Activated naive CD8-positive, alpha-beta T cell treated with anti-CD3 and anti-CD28 coated beads, Interleukin-2, amount 10 ng/mL, durations not matched to agents 7 days and 5 days (primary cell): ENCODE data around the gene IGF2BP2. TPM values are rescaled to one million over a fixed set of nuclear protein-coding genes. Genes with fewer than 3 reads are reported as not detected.
"Not testable (repeated sequence)": the region's sequence is repeated elsewhere in the genome, so short reads cannot be mapped to it uniquely, and the experiment has no call there.

ENCODE experiments used
- ATAC-seq: fragments of 150-1000 bp; cut with Tn5 transposase; one replicate; pipeline ENCODE4 v1.10.0; 2021; ENCODE audit warnings: low read depth, moderate library complexity
- POLR2A ChIA-PET: fragments of 350-600 bp; sonication (Branson Sonifier 250); formaldehyde crosslinking; loops from one replicate; lab custom pipeline; 2021; ENCODE audit warnings: antibody characterized with exemption; lab: Charles Lee
- DNase-seq: peaks from one replicate; pipeline ENCODE4 v3.0.0; 2021
- H3K27ac Mint-ChIP-seq: one replicate; pipeline ENCODE4 v1.8.0; 2022; ENCODE audit warnings: mild to moderate bottlenecking, mixed read lengths
- H3K27me3 Mint-ChIP-seq: one replicate; pipeline ENCODE4 v1.8.0; 2022; ENCODE audit warnings: mild to moderate bottlenecking, moderate library complexity, mixed read lengths
- H3K36me3 Mint-ChIP-seq: one replicate; pipeline ENCODE4 v1.8.0; 2021; ENCODE audit warnings: mild to moderate bottlenecking, mixed read lengths
- H3K4me1 Mint-ChIP-seq: one replicate; pipeline ENCODE4 v1.8.0; 2021; ENCODE audit warnings: mixed read lengths
- H3K4me3 Mint-ChIP-seq: one replicate; pipeline ENCODE4 v1.8.0; 2022; ENCODE audit warnings: mild to moderate bottlenecking, moderate library complexity, mixed read lengths
- H3K9me3 Mint-ChIP-seq: one replicate; pipeline ENCODE4 v1.8.0; 2021; ENCODE audit warnings: mixed read lengths
- total RNA-seq, 2 experiments: library from RNA; stranded (reverse); gene quantifications; one replicate each; pipeline ENCODE4 v1.2.3, GENCODE V29; 2021

The IGF2BP2 gene
- total RNA-seq, 2 experiments from 2014 or later: 0.11 to 1.2 TPM

GRCh38 chr3:185786258-185786657 is 38.6 kb downstream of the IGF2BP2 start:
- H3K27me3 Mint-ChIP-seq: peaks cover 18% of the 10 kb centered on the region
- ATAC-seq, POLR2A ChIA-PET, H3K4me3 Mint-ChIP-seq, H3K27ac Mint-ChIP-seq, H3K4me1 Mint-ChIP-seq, H3K36me3 Mint-ChIP-seq, DNase-seq, H3K9me3 Mint-ChIP-seq: not testable (repeated sequence)

GRCh38 chr3:185784317-185784716 is 40.5 kb downstream of the IGF2BP2 start:
- Mint-ChIP-seq H3K27me3 (peaks cover 10% of the 10 kb centered on the region), H3K4me3 (no peak overlapping the region)
- ATAC-seq: no peak

GRCh38 chr3:185781759-185782158 is 43.1 kb downstream of the IGF2BP2 start:
- no peaks in the 10 kb centered on the region for H3K4me1 Mint-ChIP-seq
- H3K27me3 Mint-ChIP-seq: peaks cover 16% of the 10 kb centered on the region
- no peaks in the 10 kb centered on the region for H3K9me3 Mint-ChIP-seq
- H3K27ac Mint-ChIP-seq: no peak overlapping the region
- H3K4me3 Mint-ChIP-seq: no peak overlapping the region
- DNase-seq (no peak), ATAC-seq (no peak)
- H3K36me3 Mint-ChIP-seq: no peaks in the 10 kb centered on the region
- POLR2A ChIA-PET: no interaction called here

More at GRCh38 chr3:185784317-185784716, 40.5 kb downstream of the IGF2BP2 start:
- Mint-ChIP-seq H3K36me3 (no peaks in the 10 kb centered on the region), H3K4me1 (no peaks in the 10 kb centered on the region), H3K27ac (no peak overlapping the region), H3K9me3 (no peaks in the 10 kb centered on the region)
- POLR2A ChIA-PET: no interaction called here
- DNase-seq: no peak

GRCh38 chr3:185779461-185779860 is 45.4 kb downstream of the IGF2BP2 start:
- no peak for ATAC-seq
- H3K4me3 Mint-ChIP-seq: no peak overlapping the region
- no peak for DNase-seq
- no peak overlapping the region for H3K27ac Mint-ChIP-seq
- peaks cover 19% of the 10 kb centered on the region for H3K27me3 Mint-ChIP-seq
- POLR2A ChIA-PET: no interaction called here
- peaks cover 3% of the 10 kb centered on the region for H3K9me3 Mint-ChIP-seq
- no peaks in the 10 kb centered on the region for H3K36me3 Mint-ChIP-seq
- no peaks in the 10 kb centered on the region for H3K4me1 Mint-ChIP-seq

- Mint-ChIP-seq H3K4me1 (peaks cover 3% of the 10 kb centered on the region), H3K27me3 (peaks cover 19% of the 10 kb centered on the region), H3K27ac (no peak overlapping the region), H3K4me3 (no peak overlapping the region), H3K9me3 (peaks cover 3% of the 10 kb centered on the region), H3K36me3 (no peaks in the 10 kb centered on the region)
- ATAC-seq (no peak), DNase-seq (no peak)
- POLR2A ChIA-PET: no interaction called here
Observed at GRCh38 chr3:185778821-185779220, 46.0 kb downstream of the IGF2BP2 start.

- ATAC-seq (no peak), DNase-seq (no peak)
- no peak overlapping the region for H3K27ac Mint-ChIP-seq
- peaks cover 6% of the 10 kb centered on the region for H3K4me1 Mint-ChIP-seq
- H3K9me3 Mint-ChIP-seq: peaks cover 3% of the 10 kb centered on the region
- no peak overlapping the region for H3K4me3 Mint-ChIP-seq
- H3K36me3 Mint-ChIP-seq: no peaks in the 10 kb centered on the region
- peaks cover 17% of the 10 kb centered on the region for H3K27me3 Mint-ChIP-seq
- POLR2A ChIA-PET: no interaction called here
Observed at GRCh38 chr3:185778094-185778493, 46.7 kb downstream of the IGF2BP2 start.

GRCh38 chr3:185770109-185770508 is 54.7 kb downstream of the IGF2BP2 start:
- no peak for ATAC-seq
- Mint-ChIP-seq H3K9me3 (no peaks in the 10 kb centered on the region), H3K27ac (no peak overlapping the region), H3K4me1 (peaks cover 8% of the 10 kb centered on the region), H3K36me3 (no peaks in the 10 kb centered on the region), H3K27me3 (peaks cover 9% of the 10 kb centered on the region), H3K4me3 (no peak overlapping the region)
- POLR2A ChIA-PET: no interaction called here
- DNase-seq: no peak

- ATAC-seq, H3K4me3 Mint-ChIP-seq, H3K9me3 Mint-ChIP-seq, H3K36me3 Mint-ChIP-seq, H3K27ac Mint-ChIP-seq, H3K4me1 Mint-ChIP-seq: not testable (repeated sequence)
- peaks cover 21% of the 10 kb centered on the region for H3K27me3 Mint-ChIP-seq
- peak; percentile 28 for DNase-seq
- POLR2A ChIA-PET: interaction anchor here (1.4 kb wide), 1 partner anchor 108 kb away, joined by 3 read pairs; no protein-coding TSS in a partner anchor
Observed at GRCh38 chr3:185768578-185768982, 56.3 kb downstream of the IGF2BP2 start.

GRCh38 chr3:185767002-185767688 is 57.7 kb downstream of the IGF2BP2 start:
- Mint-ChIP-seq H3K4me3 (no peak overlapping the region), H3K4me1 (peaks cover 5% of the 10 kb centered on the region), H3K27ac (no peak overlapping the region), H3K9me3 (no peaks in the 10 kb centered on the region), H3K36me3 (no peaks in the 10 kb centered on the region), H3K27me3 (peaks cover 35% of the 10 kb centered on the region)
- DNase-seq: no peak
- POLR2A ChIA-PET: no interaction called here
- no peak for ATAC-seq

GRCh38 chr3:185766329-185767001 is 58.4 kb downstream of the IGF2BP2 start:
- Mint-ChIP-seq H3K4me1 (peaks cover 5% of the 10 kb centered on the region), H3K9me3 (no peaks in the 10 kb centered on the region), H3K4me3 (no peak overlapping the region), H3K27me3 (peaks cover 38% of the 10 kb centered on the region), H3K36me3 (no peaks in the 10 kb centered on the region), H3K27ac (no peak overlapping the region)
- POLR2A ChIA-PET: no interaction called here
- DNase-seq: no peak
- ATAC-seq: no peak

GRCh38 chr3:185764980-185765370 is 59.9 kb downstream of the IGF2BP2 start:
- no peak overlapping the region for H3K4me3 Mint-ChIP-seq
- DNase-seq: no peak
- H3K36me3 Mint-ChIP-seq: no peaks in the 10 kb centered on the region
- H3K4me1 Mint-ChIP-seq: peaks cover 5% of the 10 kb centered on the region
- H3K27ac Mint-ChIP-seq: no peak overlapping the region
- POLR2A ChIA-PET: no interaction called here
- peaks cover 48% of the 10 kb centered on the region for H3K27me3 Mint-ChIP-seq
- no peak for ATAC-seq
- H3K9me3 Mint-ChIP-seq: no peaks in the 10 kb centered on the region

- ATAC-seq (no peak), DNase-seq (no peak)
- H3K4me3 Mint-ChIP-seq: no peak overlapping the region
- H3K4me1 Mint-ChIP-seq: peaks cover 5% of the 10 kb centered on the region
- POLR2A ChIA-PET: no interaction called here
- no peaks in the 10 kb centered on the region for H3K9me3 Mint-ChIP-seq
- H3K27ac Mint-ChIP-seq: no peak overlapping the region
- peaks cover 52% of the 10 kb centered on the region for H3K27me3 Mint-ChIP-seq
- H3K36me3 Mint-ChIP-seq: no peaks in the 10 kb centered on the region
Observed at GRCh38 chr3:185764163-185764979, 60.5 kb downstream of the IGF2BP2 start.

GRCh38 chr3:185763347-185764005 is 61.4 kb downstream of the IGF2BP2 start:
- no peaks in the 10 kb centered on the region for H3K36me3 Mint-ChIP-seq
- no peaks in the 10 kb centered on the region for H3K9me3 Mint-ChIP-seq
- POLR2A ChIA-PET: no interaction called here
- ATAC-seq (no peak), DNase-seq (no peak)
- peaks cover 5% of the 10 kb centered on the region for H3K4me1 Mint-ChIP-seq
- H3K4me3 Mint-ChIP-seq: no peak overlapping the region
- H3K27ac Mint-ChIP-seq: no peak overlapping the region
- peaks cover 56% of the 10 kb centered on the region for H3K27me3 Mint-ChIP-seq
